ENCODE data around the gene NME7. TPM values are rescaled to one million over a fixed set of nuclear protein-coding genes. Genes with fewer than 3 reads are reported as not detected.

The NME7 gene
- total and polyA plus RNA-seq, 4 donors: 6.2 to 43.7 (median 18.0) TPM

GRCh38 chr1:169330927-169331326 is 36.7 kb downstream of the NME7 start:
- Histone ChIP-seq H3K9ac (ENCODE audit: insufficient read depth in 1 of 2, low read length in 2 of 2) (no peak overlapping the region), H3K27me3 (ENCODE audit: control insufficient read depth in 3 of 3, insufficient read depth in 3 of 3, low read length in 2 of 3) (no peaks in the 10 kb centered on the region), H3K27ac (ENCODE audit: low read depth in 1 of 2, low read length in 1 of 2) (no peak overlapping the region), H3K9me3 (ENCODE audit: control insufficient read depth in 4 of 4, insufficient read depth in 3 of 4, low read length in 3 of 4) (peaks cover 0 to 3% (median 0%) of the 10 kb centered on the region in 4 donors), H3K4me3 (no peak overlapping the region), H3K4me1 (ENCODE audit: control insufficient read depth in 5 of 5, insufficient read depth in 5 of 5, low read length in 5 of 5) (no peaks in the 10 kb centered on the region), H3K36me3 (ENCODE audit: control insufficient read depth in 4 of 4, insufficient read depth in 4 of 4, low read length in 4 of 4) (peaks cover 0 to 2% (median 0%) of the 10 kb centered on the region in 4 donors)
- TF ChIP-seq CTCF (IDR thresholded peaks at IDR 0.05; ENCODE audit: control extremely low read depth, extremely low read depth): no peak
- 94 to 98% methylated on average over 2 of the region's 2 CpGs for WGBS, 2 donors
- ATAC-seq (ENCODE audit: insufficient read depth, low FRiP score) (no peak), DNase-seq (no peak)

GRCh38 chr1:169329383-169329782 is 38.2 kb downstream of the NME7 start:
- TF ChIP-seq CTCF (IDR thresholded peaks at IDR 0.05; ENCODE audit: control extremely low read depth, extremely low read depth): no peak

GRCh38 chr1:169327875-169328274 is 39.7 kb downstream of the NME7 start:
- Histone ChIP-seq H3K4me1 (ENCODE audit: control insufficient read depth in 5 of 5, insufficient read depth in 5 of 5, low read length in 5 of 5) (no peaks in the 10 kb centered on the region), H3K9ac (ENCODE audit: insufficient read depth in 1 of 2, low read length in 2 of 2) (no peak overlapping the region), H3K27me3 (ENCODE audit: control insufficient read depth in 3 of 3, insufficient read depth in 3 of 3, low read length in 2 of 3) (no peaks in the 10 kb centered on the region), H3K4me3 (no peak overlapping the region), H3K36me3 (ENCODE audit: control insufficient read depth in 4 of 4, insufficient read depth in 4 of 4, low read length in 4 of 4) (no peaks in the 10 kb centered on the region), H3K27ac (ENCODE audit: low read depth in 1 of 2, low read length in 1 of 2) (no peak overlapping the region), H3K9me3 (ENCODE audit: control insufficient read depth in 4 of 4, insufficient read depth in 3 of 4, low read length in 3 of 4) (peaks cover 0 to 3% (median 0%) of the 10 kb centered on the region in 4 donors)
- 90 to 96% methylated on average over 2 of the region's 2 CpGs for WGBS, 2 donors
- DNase-seq (no peak), ATAC-seq (ENCODE audit: insufficient read depth, low FRiP score) (no peak)
- no peak for TF ChIP-seq CTCF (IDR thresholded peaks at IDR 0.05; ENCODE audit: control extremely low read depth, extremely low read depth)

More at GRCh38 chr1:169329383-169329782, 38.2 kb downstream of the NME7 start:
- Histone ChIP-seq H3K27me3 (ENCODE audit: control insufficient read depth in 3 of 3, insufficient read depth in 3 of 3, low read length in 2 of 3) (no peaks in the 10 kb centered on the region), H3K36me3 (ENCODE audit: control insufficient read depth in 4 of 4, insufficient read depth in 4 of 4, low read length in 4 of 4) (no peaks in the 10 kb centered on the region), H3K9me3 (ENCODE audit: control insufficient read depth in 4 of 4, insufficient read depth in 3 of 4, low read length in 3 of 4) (peaks cover 0 to 3% (median 0%) of the 10 kb centered on the region in 4 donors), H3K4me3 (no peak overlapping the region), H3K27ac (ENCODE audit: low read depth in 1 of 2, low read length in 1 of 2) (no peak overlapping the region), H3K9ac (ENCODE audit: insufficient read depth in 1 of 2, low read length in 2 of 2) (no peak overlapping the region), H3K4me1 (ENCODE audit: control insufficient read depth in 5 of 5, insufficient read depth in 5 of 5, low read length in 5 of 5) (no peaks in the 10 kb centered on the region)
- DNase-seq (no peak), ATAC-seq (ENCODE audit: insufficient read depth, low FRiP score) (no peak)
- WGBS, 2 donors: 95 to 100% methylated on average over 1 of the region's 1 CpG

- no peak for DNase-seq
- no peak for ATAC-seq (ENCODE audit: insufficient read depth, low FRiP score)
- no peaks in the 10 kb centered on the region for H3K4me1 ChIP-seq (ENCODE audit: control insufficient read depth in 5 of 5, insufficient read depth in 5 of 5, low read length in 5 of 5)
- H3K27ac ChIP-seq (ENCODE audit: low read depth in 1 of 2, low read length in 1 of 2): no peak overlapping the region
- H3K4me3 ChIP-seq: no peak overlapping the region
- H3K27me3 ChIP-seq (ENCODE audit: control insufficient read depth in 3 of 3, insufficient read depth in 3 of 3, low read length in 2 of 3): no peaks in the 10 kb centered on the region
- TF ChIP-seq CTCF (IDR thresholded peaks at IDR 0.05; ENCODE audit: control extremely low read depth, extremely low read depth): no peak
- no peak overlapping the region for H3K9ac ChIP-seq (ENCODE audit: insufficient read depth in 1 of 2, low read length in 2 of 2)
- H3K9me3 ChIP-seq (ENCODE audit: control insufficient read depth in 4 of 4, insufficient read depth in 3 of 4, low read length in 3 of 4): peaks cover 0 to 3% (median 0%) of the 10 kb centered on the region in 4 donors
- H3K36me3 ChIP-seq (ENCODE audit: control insufficient read depth in 4 of 4, insufficient read depth in 4 of 4, low read length in 4 of 4): no peaks in the 10 kb centered on the region
Observed at GRCh38 chr1:169326956-169327268, 40.7 kb downstream of the NME7 start.

Measured in lung (tissue), 12 donors.